T-helper 9 cell (primary cell): Measurements from ENCODE around the gene UBASH3A.
"Not testable (repeated sequence)": the region's sequence is repeated elsewhere in the genome, so short reads cannot be mapped to it uniquely, and the experiment has no call there.

Experiments used
- DNase-seq: peaks from one replicate; pipeline ENCODE4 v3.0.0-alpha.2; 2020

Gene UBASH3A

GRCh38 chr21:42392731-42393442 lies 10.8 kb upstream of the UBASH3A start:
- no peak for DNase-seq

GRCh38 chr21:42393443-42393950 lies 10.2 kb upstream of the UBASH3A start:
- no peak for DNase-seq

- no peak for DNase-seq
Measured at GRCh38 chr21:42395302-42395701, 8.4 kb upstream of the UBASH3A start.

- DNase-seq = no peak
Measured at GRCh38 chr21:42395905-42396651, 7.6 kb upstream of the UBASH3A start, which contains the start of gene TMPRSS3. TSS of gene TMPRSS3 (minus strand) at chr21:42396052. CDS start at chr21:42395417, 635 bp downstream.

DNA sequence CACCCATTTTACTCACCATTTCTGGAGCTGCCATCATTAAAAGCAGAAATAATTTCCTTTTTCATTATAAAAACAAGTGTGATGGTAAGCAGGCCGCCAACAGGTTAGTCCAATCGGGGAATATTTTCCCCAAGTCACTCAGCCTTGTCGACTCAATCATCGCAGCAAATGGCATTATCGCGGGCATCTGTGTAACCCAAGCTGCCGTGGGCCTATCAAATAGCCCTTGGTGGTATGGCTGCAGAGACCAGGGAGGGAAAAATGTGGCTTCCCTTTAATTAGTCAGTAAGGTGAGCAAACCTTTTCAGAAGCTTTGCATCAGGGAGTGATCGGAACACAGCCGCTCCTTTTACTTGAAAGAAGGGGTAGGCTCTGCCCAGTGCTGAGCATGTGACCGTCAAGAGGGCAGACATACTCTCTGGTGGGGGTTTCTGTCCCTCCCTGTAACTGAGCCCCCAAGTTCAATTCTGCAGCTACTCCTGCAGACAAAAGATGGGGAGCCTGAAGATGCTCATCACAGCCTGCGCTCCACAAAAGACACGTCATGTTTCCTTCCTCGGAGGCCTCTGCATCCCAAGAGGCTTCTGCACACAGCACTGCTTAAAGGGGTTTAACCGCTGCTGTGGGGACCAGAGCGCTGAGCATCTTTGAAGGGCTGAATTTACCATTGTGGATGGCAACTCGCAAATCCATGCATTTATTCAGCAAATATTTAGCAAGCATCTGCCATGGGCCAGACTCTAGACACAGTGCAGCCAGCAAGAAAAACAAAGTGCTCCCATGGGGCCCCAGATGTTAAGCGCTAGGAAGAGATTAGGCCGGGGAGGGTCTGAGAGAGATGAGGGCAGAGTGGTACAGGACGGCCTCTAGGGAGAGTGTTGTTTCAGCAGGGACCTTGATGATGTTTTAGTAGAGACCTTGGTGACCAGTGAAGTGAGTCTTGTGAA lies 6.6 kb upstream of the UBASH3A start:
- no peak for DNase-seq

GRCh38 chr21:42397746-42398394 lies 5.8 kb upstream of the UBASH3A start:
- DNase-seq = no peak

- DNase-seq = no peak
Measured at GRCh38 chr21:42398436-42399028, 5.2 kb upstream of the UBASH3A start.

GRCh38 chr21:42400525-42400924 lies 3.2 kb upstream of the UBASH3A start:
- no peak for DNase-seq

DNA sequence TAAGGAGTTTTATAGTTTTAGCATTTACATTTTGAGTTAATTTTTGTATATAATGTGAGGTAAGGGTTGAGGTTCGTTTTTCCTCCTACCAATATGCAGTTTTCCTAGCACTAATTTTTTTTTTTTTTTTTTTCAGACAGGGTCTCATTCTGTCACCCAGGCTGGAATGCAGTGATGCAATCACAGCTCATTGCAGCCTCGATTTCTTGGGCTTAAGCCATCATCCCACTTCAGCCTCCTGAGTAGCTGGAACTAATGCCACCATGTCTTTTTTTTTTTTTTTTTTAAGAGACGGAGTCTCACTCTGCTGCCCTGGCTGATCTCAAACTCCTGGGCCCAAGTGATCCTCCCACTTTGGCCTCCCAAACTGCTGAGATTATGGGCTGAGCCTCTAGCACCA lies 2.5 kb upstream of the UBASH3A start:
- no peak for DNase-seq

DNA sequence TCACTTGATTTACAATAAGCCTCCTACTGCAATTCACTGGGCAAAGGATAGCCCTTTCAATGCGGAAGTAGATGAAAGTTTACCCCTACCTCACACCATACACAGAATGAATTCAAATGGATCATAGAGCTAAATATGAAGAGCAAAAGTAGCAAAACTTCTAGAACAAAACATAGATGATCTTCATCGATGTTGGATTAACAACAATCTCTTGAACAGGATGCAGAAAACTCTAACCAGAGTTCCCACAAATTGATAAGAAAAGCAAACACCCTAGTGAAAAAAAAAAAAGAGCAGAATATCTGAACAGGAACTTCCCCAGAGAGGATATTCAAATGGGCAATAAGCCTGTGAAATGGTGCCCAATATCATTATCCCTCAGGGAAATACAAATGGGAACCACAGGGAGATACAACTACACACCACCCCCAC lies 1.9 kb upstream of the UBASH3A start:
- DNase-seq = no peak

GRCh38 chr21:42404539-42404938 lies 837 bp downstream of the UBASH3A start:
- DNase-seq = no peak

DNA sequence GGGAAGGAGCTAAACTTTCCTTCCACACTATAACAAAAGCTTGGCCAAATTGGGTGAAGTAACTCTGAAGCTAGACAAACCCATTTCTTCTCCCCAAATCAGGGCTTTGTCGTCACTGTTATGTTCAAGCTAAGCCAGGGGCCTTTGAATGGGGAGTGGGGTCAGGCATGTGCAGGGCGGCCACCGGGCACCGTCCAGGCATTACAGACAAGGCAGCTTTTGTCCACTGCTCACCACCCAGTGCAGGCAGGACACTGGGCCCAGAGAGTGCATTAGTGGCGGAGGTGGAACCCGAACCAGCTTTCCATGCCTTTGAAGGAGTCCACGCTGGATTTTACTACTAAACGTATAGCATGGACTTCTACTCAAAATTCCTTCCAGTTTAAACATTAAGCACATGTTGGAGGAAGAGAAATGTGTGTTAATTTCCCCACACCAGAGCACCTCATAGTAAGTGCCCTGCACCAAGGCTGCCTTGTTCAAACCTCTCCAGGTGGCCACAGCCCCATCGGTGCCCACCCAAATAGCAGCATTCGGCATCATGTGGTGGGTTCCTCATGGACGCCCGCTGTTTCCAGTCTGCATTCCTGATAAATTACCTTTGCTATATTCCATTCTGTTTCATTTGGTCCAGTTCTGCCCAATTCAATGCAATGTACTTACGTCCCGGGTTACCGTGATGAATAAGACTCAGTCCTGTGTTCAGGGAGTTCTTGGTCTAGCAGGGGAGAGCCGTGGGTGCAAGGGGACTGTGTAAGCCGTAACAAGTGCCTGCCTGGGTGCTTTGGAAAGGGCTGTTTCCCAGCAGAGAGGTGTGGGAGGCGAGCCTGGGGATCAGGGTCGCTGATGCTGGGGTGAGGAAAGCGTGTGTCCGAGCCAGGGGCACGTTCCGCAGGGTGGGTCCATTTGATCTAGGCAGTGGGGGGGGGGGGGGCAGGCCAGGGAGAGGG lies 1.6 kb downstream of the UBASH3A start:
- no peak for DNase-seq

GRCh38 chr21:42406201-42406621 lies 2.5 kb downstream of the UBASH3A start:
- DNase-seq = no peak

GRCh38 chr21:42406866-42407265 lies 3.2 kb downstream of the UBASH3A start:
- DNase-seq = no peak

DNA sequence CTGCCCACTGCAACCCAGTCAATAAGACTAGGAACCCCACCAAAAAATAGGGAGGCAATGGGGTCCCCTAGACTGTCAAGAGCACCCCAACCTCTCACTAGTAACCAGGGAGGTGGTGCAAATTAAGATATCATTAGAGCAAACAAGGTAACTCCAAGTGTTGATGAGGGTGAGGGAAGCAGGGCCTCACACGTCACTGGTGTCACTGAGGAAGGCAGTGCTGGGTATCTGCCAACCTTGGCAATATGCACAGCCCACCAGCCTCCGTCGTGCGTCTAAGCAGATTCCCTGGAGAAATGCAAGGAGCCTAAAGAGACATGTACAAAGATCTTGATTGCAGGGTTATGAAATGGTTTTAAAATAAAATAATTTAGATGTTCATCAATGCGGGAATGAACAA lies 3.8 kb downstream of the UBASH3A start:
- no peak for DNase-seq

GRCh38 chr21:42408718-42409117 lies 5.0 kb downstream of the UBASH3A start:
- DNase-seq = not testable (repeated sequence)

GRCh38 chr21:42409366-42409765 lies 5.7 kb downstream of the UBASH3A start:
- DNase-seq = no peak

DNA sequence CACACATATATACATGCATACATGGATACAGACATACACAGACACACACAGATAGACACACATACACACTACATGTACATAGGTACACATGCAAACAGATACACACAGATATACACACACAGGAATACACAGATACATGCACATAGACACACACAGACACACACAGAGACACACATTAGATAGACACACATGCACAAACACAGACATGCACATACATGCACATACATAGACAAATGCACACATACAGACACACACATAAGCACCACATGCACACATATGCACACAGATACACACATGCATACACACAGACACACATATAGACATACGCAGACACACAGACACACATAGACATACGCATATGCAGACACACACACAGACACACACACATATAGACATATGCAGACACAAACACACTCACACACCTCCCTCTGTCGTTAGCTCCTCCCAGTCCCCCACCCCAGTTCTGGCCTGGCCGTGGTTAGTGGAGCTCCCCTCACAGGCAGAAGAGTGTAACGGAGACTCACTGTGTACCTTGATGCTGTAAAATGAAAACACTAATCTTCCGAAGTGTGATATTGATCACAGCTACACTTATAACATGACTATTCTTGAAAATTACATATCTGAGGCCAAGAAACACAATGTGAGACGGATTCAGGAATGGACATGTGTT lies 7.6 kb downstream of the UBASH3A start:
- no peak for DNase-seq

DNA sequence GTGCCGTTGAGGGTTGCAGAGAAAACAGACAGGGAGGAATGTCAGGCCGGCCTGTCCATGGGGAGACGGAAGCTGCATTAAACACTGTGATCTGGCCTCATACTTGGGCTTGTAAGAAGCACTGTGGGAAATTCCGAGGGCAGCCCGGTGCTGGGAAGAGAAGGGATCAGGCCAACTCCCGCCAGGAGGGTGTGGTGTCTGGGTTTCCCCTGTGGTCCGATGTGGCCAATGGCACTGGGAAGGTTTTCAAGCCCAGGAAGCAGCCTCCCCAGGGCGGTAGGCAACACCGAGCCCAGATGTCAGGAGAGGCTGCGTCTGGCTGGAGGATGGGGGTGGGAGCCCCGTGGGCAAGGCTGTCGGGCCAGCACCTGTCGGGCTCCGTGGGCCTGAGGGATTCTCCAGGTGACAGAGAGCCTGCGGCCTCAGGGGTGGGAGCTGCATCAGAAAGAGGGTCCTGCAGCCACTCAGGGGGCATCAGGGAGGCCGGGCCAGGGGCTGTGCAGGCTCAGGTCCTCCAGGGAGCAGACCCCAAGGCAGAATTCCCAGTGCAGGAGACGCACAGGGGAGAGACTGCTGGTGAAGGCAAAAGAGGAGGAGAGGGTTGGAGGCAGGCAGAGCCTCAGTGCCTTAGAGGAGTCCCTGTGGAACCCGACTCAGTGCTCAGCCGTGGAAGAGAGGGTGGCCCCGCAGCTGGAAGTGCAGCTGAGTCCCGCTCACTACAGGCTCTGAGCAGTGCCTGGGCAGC lies 8.4 kb downstream of the UBASH3A start:
- no peak for DNase-seq

- no peak for DNase-seq
Measured at GRCh38 chr21:42412636-42412933, 8.9 kb downstream of the UBASH3A start.
